ENCODE results near the gene GPC6.

Gene GPC6

DNA sequence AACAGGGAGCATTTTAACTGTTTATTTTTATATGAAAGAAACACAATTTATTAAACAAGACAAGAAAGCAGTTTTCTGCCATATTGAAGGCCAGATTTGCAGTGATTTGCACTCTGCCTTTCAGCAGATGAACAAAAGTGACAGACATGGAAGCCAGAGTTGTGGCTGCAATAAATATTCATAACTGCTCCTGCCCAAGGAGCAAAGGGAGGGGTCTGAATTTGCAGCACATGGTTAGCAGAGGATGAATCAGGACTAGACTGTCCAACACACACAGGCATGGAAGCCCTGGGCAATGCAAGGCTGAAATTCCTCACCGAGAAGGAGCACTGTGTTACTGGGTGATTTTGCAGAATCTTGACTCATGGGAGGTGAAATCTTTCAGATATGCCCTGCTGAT is 834.7 kb downstream of the GPC6 start:
- Histone ChIP-seq H3K36me3 (ENCODE audit: control insufficient read depth, insufficient read depth, low read length) (no peaks in the 10 kb centered on the region), H3K27me3 (ENCODE audit: control insufficient read depth, insufficient read depth, low read length) (no peaks in the 10 kb centered on the region), H3K4me3 (ENCODE audit: low read length) (no peak overlapping the region), H3K4me1 (ENCODE audit: control insufficient read depth, insufficient read depth, low read length) (no peaks in the 10 kb centered on the region; the same call in 1 of the 2 replicates), H3K27ac (ENCODE audit: low read length) (no peak overlapping the region), H3K9me3 (ENCODE audit: control insufficient read depth, insufficient read depth, low read length) (no peaks in the 10 kb centered on the region)
- WGBS (ENCODE audit: insufficient coverage, insufficient read length), result no CpG with 5 or more reads among the region's 1 CpG
- DNase-seq (ENCODE audit: low read depth, low spot score), result no peak

DNA sequence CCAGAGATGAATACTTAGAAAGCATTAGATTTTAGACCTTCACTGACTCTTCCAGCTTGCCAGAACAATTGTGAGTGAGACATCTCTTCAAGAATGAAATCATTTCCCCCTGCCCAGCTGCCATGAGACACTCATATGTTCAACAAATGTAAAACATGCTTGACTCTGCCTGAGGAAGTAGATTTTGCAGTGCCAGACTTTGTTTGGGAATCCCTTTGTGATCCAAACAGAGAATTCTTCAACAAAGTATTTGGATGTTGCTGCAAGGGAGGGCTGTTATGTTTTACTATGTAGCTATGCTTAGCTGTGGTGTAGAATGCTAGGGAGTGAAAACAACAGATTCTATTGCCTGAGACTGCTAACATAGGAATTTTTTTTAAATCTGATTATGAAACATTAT is 836.5 kb downstream of the GPC6 start:
- Histone ChIP-seq H3K36me3 (ENCODE audit: control insufficient read depth, insufficient read depth, low read length) (no peaks in the 10 kb centered on the region), H3K27me3 (ENCODE audit: control insufficient read depth, insufficient read depth, low read length) (no peaks in the 10 kb centered on the region), H3K4me1 (ENCODE audit: control insufficient read depth, insufficient read depth, low read length) (no peaks in the 10 kb centered on the region; the same call in 1 of the 2 replicates), H3K27ac (ENCODE audit: low read length) (no peak overlapping the region), H3K4me3 (ENCODE audit: low read length) (no peak overlapping the region), H3K9me3 (ENCODE audit: control insufficient read depth, insufficient read depth, low read length) (no peaks in the 10 kb centered on the region)
- no peak for DNase-seq (ENCODE audit: low read depth, low spot score)

DNA sequence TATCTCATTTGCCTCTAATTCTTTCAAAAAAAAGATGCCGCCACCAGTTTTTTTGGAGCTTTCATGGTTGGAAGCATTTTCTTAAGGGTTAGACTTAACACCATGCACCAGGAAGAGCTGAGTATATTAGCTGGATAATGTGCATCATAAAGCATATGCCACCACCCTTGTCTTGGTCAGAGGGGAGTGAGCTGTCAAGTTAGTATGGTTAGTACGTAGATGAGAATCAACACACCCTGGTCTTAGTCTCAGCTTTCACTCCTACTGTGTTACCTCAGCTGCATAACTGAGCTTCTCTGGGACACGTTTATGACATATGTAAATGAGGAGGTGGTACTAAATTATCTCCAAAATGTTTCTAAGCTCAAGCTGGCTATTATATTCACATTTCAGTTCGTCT is 837.2 kb downstream of the GPC6 start:
- no peaks in the 10 kb centered on the region for H3K9me3 ChIP-seq (ENCODE audit: control insufficient read depth, insufficient read depth, low read length)
- H3K27me3 ChIP-seq (ENCODE audit: control insufficient read depth, insufficient read depth, low read length), result no peaks in the 10 kb centered on the region
- H3K4me1 ChIP-seq (ENCODE audit: control insufficient read depth, insufficient read depth, low read length), result no peaks in the 10 kb centered on the region
- DNase-seq (ENCODE audit: low read depth, low spot score), result no peak
- no peak overlapping the region for H3K4me3 ChIP-seq (ENCODE audit: low read length)
- no CpG with 5 or more reads among the region's 4 CpGs for WGBS (ENCODE audit: insufficient coverage, insufficient read length)
- no peak overlapping the region for H3K27ac ChIP-seq (ENCODE audit: low read length)
- H3K36me3 ChIP-seq (ENCODE audit: control insufficient read depth, insufficient read depth, low read length), result no peaks in the 10 kb centered on the region

DNA sequence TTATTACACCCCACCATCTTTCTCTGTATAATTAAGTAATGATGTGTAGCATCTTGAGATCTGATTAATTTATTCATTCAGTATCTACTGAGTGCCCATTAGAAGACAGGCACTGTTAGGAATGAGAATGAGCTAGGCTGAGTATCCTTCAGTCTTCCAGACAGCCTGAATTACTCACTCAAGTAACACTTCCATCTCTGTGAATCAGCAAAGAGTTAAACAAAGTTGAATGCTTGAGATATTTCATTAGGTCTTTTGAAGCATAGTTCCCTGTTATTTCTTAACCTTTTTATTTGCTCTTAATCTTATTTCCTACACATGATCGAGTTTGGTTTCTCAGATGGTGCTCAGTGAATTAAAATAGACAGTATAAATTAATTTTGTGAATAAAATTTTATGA is 839.1 kb downstream of the GPC6 start:
- WGBS (ENCODE audit: insufficient coverage, insufficient read length), result no CpG with 5 or more reads among the region's 1 CpG
- H3K4me3 ChIP-seq (ENCODE audit: low read length), result no peak overlapping the region
- H3K4me1 ChIP-seq (ENCODE audit: control insufficient read depth, insufficient read depth, low read length), result no peaks in the 10 kb centered on the region
- H3K27ac ChIP-seq (ENCODE audit: low read length), result no peak overlapping the region
- H3K36me3 ChIP-seq (ENCODE audit: control insufficient read depth, insufficient read depth, low read length), result no peaks in the 10 kb centered on the region
- H3K27me3 ChIP-seq (ENCODE audit: control insufficient read depth, insufficient read depth, low read length), result no peaks in the 10 kb centered on the region
- no peak for DNase-seq (ENCODE audit: low read depth, low spot score)
- no peaks in the 10 kb centered on the region for H3K9me3 ChIP-seq (ENCODE audit: control insufficient read depth, insufficient read depth, low read length)

DNA sequence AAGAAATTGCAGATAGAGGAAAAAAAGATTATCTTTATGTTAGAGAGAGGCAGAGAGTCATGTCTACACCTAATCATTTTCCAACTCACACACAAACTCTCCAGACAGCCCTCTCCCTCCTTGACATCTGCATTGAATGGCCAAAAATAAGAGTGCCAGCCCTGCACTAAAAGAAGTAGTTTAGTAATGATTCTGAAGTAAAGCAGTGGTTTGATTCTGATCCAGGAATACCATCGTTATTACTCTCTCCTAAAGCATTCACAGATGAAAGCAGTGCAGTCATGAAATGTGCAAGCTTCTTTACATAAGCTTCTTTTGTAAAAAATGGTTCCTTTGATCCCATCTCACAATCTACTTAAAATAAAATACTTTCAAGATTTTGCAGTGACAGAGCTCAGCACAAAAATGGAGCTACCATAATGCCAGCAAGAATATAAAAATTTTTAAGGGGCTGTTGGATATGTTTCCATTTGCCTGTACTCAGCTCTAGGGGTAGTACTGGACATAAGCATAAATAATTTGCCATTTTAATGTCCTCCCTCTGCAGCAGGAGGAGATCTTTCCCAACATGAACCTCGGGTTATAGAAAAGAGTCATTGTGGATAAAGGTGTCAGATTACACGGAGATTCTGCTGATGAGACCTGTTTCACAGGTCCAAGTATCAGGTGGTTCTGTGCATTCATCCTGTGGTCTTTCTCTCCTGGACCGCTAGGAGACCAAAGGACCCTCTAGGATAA is 846.6 kb downstream of the GPC6 start:
- Histone ChIP-seq H3K27ac (ENCODE audit: low read length) (no peak overlapping the region), H3K27me3 (ENCODE audit: control insufficient read depth, insufficient read depth, low read length) (no peaks in the 10 kb centered on the region), H3K9me3 (ENCODE audit: control insufficient read depth, insufficient read depth, low read length) (no peaks in the 10 kb centered on the region), H3K4me3 (ENCODE audit: low read length) (no peak overlapping the region), H3K4me1 (ENCODE audit: control insufficient read depth, insufficient read depth, low read length) (no peaks in the 10 kb centered on the region), H3K36me3 (ENCODE audit: control insufficient read depth, insufficient read depth, low read length) (no peaks in the 10 kb centered on the region)
- no CpG with 5 or more reads among the region's 4 CpGs for WGBS (ENCODE audit: insufficient coverage, insufficient read length)
- no peak for DNase-seq (ENCODE audit: low read depth, low spot score)

DNA sequence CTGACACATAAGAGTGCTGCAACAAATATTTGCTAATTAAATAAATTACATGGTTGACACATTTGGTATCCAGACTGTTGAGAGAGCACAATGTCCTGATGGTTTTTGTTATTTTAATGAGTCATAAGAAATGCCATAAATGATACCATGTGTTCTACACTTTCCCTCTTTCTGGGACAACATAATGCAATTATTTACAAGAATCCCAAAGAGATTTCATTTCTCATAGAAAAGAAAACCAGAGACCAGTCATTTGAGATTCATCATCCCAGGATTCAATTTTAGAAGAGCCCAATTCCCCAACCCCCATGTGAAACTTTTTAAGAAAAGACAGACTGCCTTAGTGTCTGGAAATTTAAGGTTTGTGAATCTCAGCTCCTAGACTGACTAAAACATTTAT is 853.3 kb downstream of the GPC6 start:
- no peak overlapping the region for H3K27ac ChIP-seq (ENCODE audit: low read length)
- no peak for DNase-seq (ENCODE audit: low read depth, low spot score)
- H3K27me3 ChIP-seq (ENCODE audit: control insufficient read depth, insufficient read depth, low read length), result no peaks in the 10 kb centered on the region
- no peak overlapping the region for H3K4me3 ChIP-seq (ENCODE audit: low read length)
- no peaks in the 10 kb centered on the region for H3K9me3 ChIP-seq (ENCODE audit: control insufficient read depth, insufficient read depth, low read length)
- H3K36me3 ChIP-seq (ENCODE audit: control insufficient read depth, insufficient read depth, low read length), result no peaks in the 10 kb centered on the region
- no peaks in the 10 kb centered on the region for H3K4me1 ChIP-seq (ENCODE audit: control insufficient read depth, insufficient read depth, low read length)

DNA sequence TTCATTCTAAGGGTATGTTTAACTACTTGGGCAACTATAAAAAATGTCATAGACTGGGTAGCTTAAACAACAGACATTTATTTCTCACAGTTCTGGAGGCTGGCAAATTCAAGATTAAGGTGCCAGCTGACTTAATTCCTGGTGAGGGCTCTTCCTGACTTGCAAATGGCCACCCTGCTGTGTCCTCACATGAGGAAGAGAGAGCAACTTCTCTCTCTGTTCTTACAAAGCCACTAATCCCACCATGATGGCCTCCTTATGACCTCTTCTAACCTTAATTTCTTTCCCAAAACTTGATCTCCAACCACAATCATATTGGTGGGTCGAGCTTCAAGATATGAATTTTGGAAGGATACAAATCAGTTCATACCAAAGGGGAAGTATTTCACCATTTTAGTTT is 853.9 kb downstream of the GPC6 start:
- H3K4me3 ChIP-seq (ENCODE audit: low read length), result no peak overlapping the region
- H3K4me1 ChIP-seq (ENCODE audit: control insufficient read depth, insufficient read depth, low read length), result no peaks in the 10 kb centered on the region
- H3K9me3 ChIP-seq (ENCODE audit: control insufficient read depth, insufficient read depth, low read length), result no peaks in the 10 kb centered on the region
- WGBS (ENCODE audit: insufficient coverage, insufficient read length), result no CpG with 5 or more reads among the region's 1 CpG
- no peak overlapping the region for H3K27ac ChIP-seq (ENCODE audit: low read length)
- no peaks in the 10 kb centered on the region for H3K36me3 ChIP-seq (ENCODE audit: control insufficient read depth, insufficient read depth, low read length)
- H3K27me3 ChIP-seq (ENCODE audit: control insufficient read depth, insufficient read depth, low read length), result no peaks in the 10 kb centered on the region
- DNase-seq (ENCODE audit: low read depth, low spot score), result no peak

DNA sequence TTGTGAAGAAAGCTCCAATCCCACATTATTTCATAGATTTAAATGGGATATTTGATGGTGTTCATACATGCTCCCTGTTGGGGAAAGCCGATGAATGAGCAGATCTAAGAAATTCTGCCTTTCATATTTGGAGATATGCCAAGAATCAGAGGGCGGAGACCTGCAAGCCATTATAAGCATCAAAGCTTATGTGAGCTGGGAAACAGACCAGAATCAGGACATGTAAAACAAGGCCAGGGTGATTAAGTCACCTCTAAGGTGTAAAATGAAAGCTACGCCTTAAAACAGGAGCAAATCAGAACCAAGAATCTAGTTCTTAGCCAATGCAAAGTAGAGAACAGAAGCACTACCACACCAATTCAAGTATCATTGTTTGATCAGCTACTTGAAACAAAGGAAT is 860.5 kb downstream of the GPC6 start:
- no peak for DNase-seq (ENCODE audit: low read depth, low spot score)
- Histone ChIP-seq H3K9me3 (ENCODE audit: control insufficient read depth, insufficient read depth, low read length) (no peaks in the 10 kb centered on the region), H3K4me3 (ENCODE audit: low read length) (no peak overlapping the region), H3K4me1 (ENCODE audit: control insufficient read depth, insufficient read depth, low read length) (no peaks in the 10 kb centered on the region), H3K27me3 (ENCODE audit: control insufficient read depth, insufficient read depth, low read length) (no peaks in the 10 kb centered on the region), H3K27ac (ENCODE audit: low read length) (no peak overlapping the region), H3K36me3 (ENCODE audit: control insufficient read depth, insufficient read depth, low read length) (no peaks in the 10 kb centered on the region)
- WGBS (ENCODE audit: insufficient coverage, insufficient read length), result no CpG with 5 or more reads among the region's 3 CpGs

DNA sequence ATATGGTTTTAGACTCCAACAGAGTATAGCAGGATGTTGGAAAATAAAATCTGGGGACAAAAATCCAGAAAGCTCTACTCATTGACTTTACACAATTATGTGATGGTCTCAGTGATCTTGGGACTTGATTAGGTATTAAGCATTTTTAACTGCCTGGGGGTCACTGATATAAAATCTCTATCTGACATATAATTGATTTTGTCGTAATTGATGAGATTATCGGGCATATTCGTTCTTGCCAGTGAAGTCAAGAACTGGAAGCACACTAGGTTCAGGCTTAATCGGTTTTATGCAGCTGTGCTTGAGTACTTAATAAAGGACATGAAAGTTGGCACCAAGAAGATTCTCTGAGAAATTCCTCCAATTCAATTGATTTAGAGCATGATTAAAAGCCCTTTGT is 862.1 kb downstream of the GPC6 start:
- Histone ChIP-seq H3K27ac (ENCODE audit: low read length) (no peak overlapping the region), H3K9me3 (ENCODE audit: control insufficient read depth, insufficient read depth, low read length) (no peaks in the 10 kb centered on the region), H3K27me3 (ENCODE audit: control insufficient read depth, insufficient read depth, low read length) (no peaks in the 10 kb centered on the region), H3K4me1 (ENCODE audit: control insufficient read depth, insufficient read depth, low read length) (no peaks in the 10 kb centered on the region), H3K36me3 (ENCODE audit: control insufficient read depth, insufficient read depth, low read length) (no peaks in the 10 kb centered on the region), H3K4me3 (ENCODE audit: low read length) (no peak overlapping the region)
- no CpG with 5 or more reads among the region's 4 CpGs for WGBS (ENCODE audit: insufficient coverage, insufficient read length)
- DNase-seq (ENCODE audit: low read depth, low spot score), result no peak

DNA sequence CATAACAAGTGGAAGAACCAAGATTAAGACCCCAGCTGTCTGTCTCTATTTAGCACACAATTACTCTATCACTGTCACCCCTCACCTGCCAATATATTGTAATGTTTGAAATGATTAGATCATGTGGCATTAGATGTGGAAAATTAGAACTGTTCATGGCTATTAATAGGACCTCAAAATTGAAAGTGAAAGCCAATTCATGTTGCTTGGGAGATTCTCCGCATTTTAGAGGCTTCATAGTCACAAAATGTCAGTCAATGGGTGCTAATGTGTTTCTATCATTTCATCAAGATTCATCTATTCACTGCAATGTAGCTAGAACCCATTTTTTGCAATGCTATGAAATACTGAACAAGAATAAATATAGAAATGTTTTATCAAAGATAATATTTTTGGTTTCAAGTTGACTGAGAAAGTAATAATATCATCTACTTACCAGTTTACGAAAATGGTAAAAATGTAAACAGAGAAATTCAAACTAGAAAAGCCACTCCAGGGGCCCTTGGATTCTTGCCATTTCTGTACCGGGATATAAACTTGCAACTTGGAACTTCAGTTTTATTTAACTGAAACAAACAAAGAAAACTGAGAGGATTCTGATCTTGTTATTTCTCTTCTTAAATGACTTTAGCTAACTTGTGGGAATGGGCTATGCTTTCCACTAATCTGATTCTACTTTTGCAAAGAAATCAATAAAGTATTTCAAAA is 864.3 kb downstream of the GPC6 start:
- Histone ChIP-seq H3K27me3 (ENCODE audit: control insufficient read depth, insufficient read depth, low read length) (no peaks in the 10 kb centered on the region), H3K36me3 (ENCODE audit: control insufficient read depth, insufficient read depth, low read length) (no peaks in the 10 kb centered on the region), H3K4me3 (ENCODE audit: low read length) (no peak overlapping the region), H3K4me1 (ENCODE audit: control insufficient read depth, insufficient read depth, low read length) (no peaks in the 10 kb centered on the region), H3K9me3 (ENCODE audit: control insufficient read depth, insufficient read depth, low read length) (no peaks in the 10 kb centered on the region), H3K27ac (ENCODE audit: low read length) (no peak overlapping the region)
- no peak for DNase-seq (ENCODE audit: low read depth, low spot score)
- whole genome bisulfite sequencing (ENCODE audit: insufficient coverage, insufficient read length), result no CpG with 5 or more reads among the region's 3 CpGs

All from iPS DF 6.9 (cell line).